ENCODE results near the gene SIK1. TPM values are rescaled to one million over a fixed set of nuclear protein-coding genes. Genes with fewer than 3 reads are reported as not detected.
"Not testable (repeated sequence)": the region's sequence is repeated elsewhere in the genome, so short reads cannot be mapped to it uniquely, and the experiment has no call there.

SIK1 gene
- total and polyA plus RNA-seq, 7 experiments from 2014 or later = 0.21 to 414 (median 6.3) TPM; not detected in 1

GRCh38 chr21:43401125-43401524 lies 25.8 kb downstream of the SIK1 start:
- DNase-seq; H3K9me3 ChIP-seq (ENCODE audit: control insufficient read depth in 2 of 3, low read length in 3 of 3); H3K27me3 Mint-ChIP-seq; H3K27ac Mint-ChIP-seq; ATAC-seq; intact Hi-C loops (cut with micrococcal nuclease); H3K36me3 Mint-ChIP-seq; H3K4me1 ChIP-seq (ENCODE audit: control insufficient read depth in 2 of 2, insufficient read depth in 2 of 2, low read length in 2 of 2); H3K36me3 ChIP-seq (ENCODE audit: control insufficient read depth in 2 of 3, insufficient read depth in 3 of 3, low read length in 3 of 3); H3K4me3 ChIP-seq (ENCODE audit: low read length); POLR2A ChIA-PET; H3K27me3 ChIP-seq (ENCODE audit: control insufficient read depth in 2 of 2, insufficient read depth in 2 of 2, low read length in 2 of 2); H3K9me3 Mint-ChIP-seq; H3K4me3 Mint-ChIP-seq; CTCF ChIA-PET; H3K4me1 Mint-ChIP-seq; H3K27ac ChIP-seq (ENCODE audit: low read depth, low read length): not testable (repeated sequence)

- H3K27me3 ChIP-seq (ENCODE audit: control insufficient read depth in 2 of 2, insufficient read depth in 2 of 2, low read length in 2 of 2); H3K4me3 ChIP-seq (ENCODE audit: low read length); H3K9me3 Mint-ChIP-seq; H3K36me3 ChIP-seq (ENCODE audit: control insufficient read depth in 2 of 3, insufficient read depth in 3 of 3, low read length in 3 of 3); DNase-seq; H3K4me1 ChIP-seq (ENCODE audit: control insufficient read depth in 2 of 2, insufficient read depth in 2 of 2, low read length in 2 of 2); H3K9me3 ChIP-seq (ENCODE audit: control insufficient read depth in 2 of 3, low read length in 3 of 3); H3K4me1 Mint-ChIP-seq; intact Hi-C loops (cut with micrococcal nuclease); POLR2A ChIA-PET; H3K4me3 Mint-ChIP-seq; H3K27ac Mint-ChIP-seq; H3K36me3 Mint-ChIP-seq; CTCF ChIA-PET; H3K27ac ChIP-seq (ENCODE audit: low read depth, low read length); H3K27me3 Mint-ChIP-seq: not testable (repeated sequence)
- peak; percentile 65 for ATAC-seq
Measured at GRCh38 chr21:43399595-43400015, 27.3 kb downstream of the SIK1 start.

- H3K4me1 Mint-ChIP-seq; H3K4me1 ChIP-seq (ENCODE audit: control insufficient read depth in 2 of 2, insufficient read depth in 2 of 2, low read length in 2 of 2); DNase-seq; H3K36me3 ChIP-seq (ENCODE audit: control insufficient read depth in 2 of 3, insufficient read depth in 3 of 3, low read length in 3 of 3); CTCF ChIA-PET; intact Hi-C loops (cut with micrococcal nuclease); H3K27ac ChIP-seq (ENCODE audit: low read depth, low read length); POLR2A ChIA-PET; H3K27me3 Mint-ChIP-seq; H3K27me3 ChIP-seq (ENCODE audit: control insufficient read depth in 2 of 2, insufficient read depth in 2 of 2, low read length in 2 of 2); H3K9me3 Mint-ChIP-seq; H3K4me3 ChIP-seq (ENCODE audit: low read length); H3K27ac Mint-ChIP-seq; H3K9me3 ChIP-seq (ENCODE audit: control insufficient read depth in 2 of 3, low read length in 3 of 3); H3K4me3 Mint-ChIP-seq; H3K36me3 Mint-ChIP-seq: not testable (repeated sequence)
- peak; percentile 55 for ATAC-seq
Measured at GRCh38 chr21:43399136-43399535, 27.8 kb downstream of the SIK1 start.

GRCh38 chr21:43398533-43398932 lies 28.4 kb downstream of the SIK1 start:
- H3K4me1 Mint-ChIP-seq; H3K27ac Mint-ChIP-seq; H3K36me3 Mint-ChIP-seq; CTCF ChIA-PET; H3K27ac ChIP-seq (ENCODE audit: low read depth, low read length); H3K4me3 Mint-ChIP-seq; POLR2A ChIA-PET; DNase-seq; H3K27me3 Mint-ChIP-seq; intact Hi-C loops (cut with micrococcal nuclease); H3K36me3 ChIP-seq (ENCODE audit: control insufficient read depth in 2 of 3, insufficient read depth in 3 of 3, low read length in 3 of 3); H3K9me3 ChIP-seq (ENCODE audit: control insufficient read depth in 2 of 3, low read length in 3 of 3); H3K4me1 ChIP-seq (ENCODE audit: control insufficient read depth in 2 of 2, insufficient read depth in 2 of 2, low read length in 2 of 2); H3K9me3 Mint-ChIP-seq; H3K27me3 ChIP-seq (ENCODE audit: control insufficient read depth in 2 of 2, insufficient read depth in 2 of 2, low read length in 2 of 2); H3K4me3 ChIP-seq (ENCODE audit: low read length): not testable (repeated sequence)
- ATAC-seq = peak; percentile 34

- H3K27me3 Mint-ChIP-seq; POLR2A ChIA-PET; H3K27ac ChIP-seq (ENCODE audit: low read depth, low read length); H3K9me3 ChIP-seq (ENCODE audit: control insufficient read depth in 2 of 3, low read length in 3 of 3); H3K36me3 ChIP-seq (ENCODE audit: control insufficient read depth in 2 of 3, insufficient read depth in 3 of 3, low read length in 3 of 3); H3K4me3 ChIP-seq (ENCODE audit: low read length); H3K4me1 ChIP-seq (ENCODE audit: control insufficient read depth in 2 of 2, insufficient read depth in 2 of 2, low read length in 2 of 2); H3K27me3 ChIP-seq (ENCODE audit: control insufficient read depth in 2 of 2, insufficient read depth in 2 of 2, low read length in 2 of 2); DNase-seq; intact Hi-C loops (cut with micrococcal nuclease); H3K36me3 Mint-ChIP-seq; H3K4me1 Mint-ChIP-seq; CTCF ChIA-PET; H3K9me3 Mint-ChIP-seq; H3K27ac Mint-ChIP-seq; H3K4me3 Mint-ChIP-seq: not testable (repeated sequence)
- ATAC-seq = peak; percentile 59
Measured at GRCh38 chr21:43398000-43398399, 28.9 kb downstream of the SIK1 start.

GRCh38 chr21:43397439-43397808 lies 29.5 kb downstream of the SIK1 start:
- POLR2A ChIA-PET; H3K27me3 Mint-ChIP-seq; H3K27ac ChIP-seq (ENCODE audit: low read depth, low read length); H3K4me3 ChIP-seq (ENCODE audit: low read length); DNase-seq; CTCF ChIA-PET; H3K4me1 ChIP-seq (ENCODE audit: control insufficient read depth in 2 of 2, insufficient read depth in 2 of 2, low read length in 2 of 2); intact Hi-C loops (cut with micrococcal nuclease); ATAC-seq; H3K36me3 Mint-ChIP-seq; H3K4me1 Mint-ChIP-seq; H3K4me3 Mint-ChIP-seq; H3K36me3 ChIP-seq (ENCODE audit: control insufficient read depth in 2 of 3, insufficient read depth in 3 of 3, low read length in 3 of 3); H3K27me3 ChIP-seq (ENCODE audit: control insufficient read depth in 2 of 2, insufficient read depth in 2 of 2, low read length in 2 of 2); H3K27ac Mint-ChIP-seq; H3K9me3 ChIP-seq (ENCODE audit: control insufficient read depth in 2 of 3, low read length in 3 of 3); H3K9me3 Mint-ChIP-seq: not testable (repeated sequence)

- H3K9me3 ChIP-seq (ENCODE audit: control insufficient read depth in 2 of 3, low read length in 3 of 3); H3K36me3 Mint-ChIP-seq; H3K27me3 Mint-ChIP-seq; H3K27ac Mint-ChIP-seq; H3K27ac ChIP-seq (ENCODE audit: low read depth, low read length); H3K4me1 ChIP-seq (ENCODE audit: control insufficient read depth in 2 of 2, insufficient read depth in 2 of 2, low read length in 2 of 2); H3K4me3 Mint-ChIP-seq; H3K4me1 Mint-ChIP-seq; H3K9me3 Mint-ChIP-seq; H3K36me3 ChIP-seq (ENCODE audit: control insufficient read depth in 2 of 3, insufficient read depth in 3 of 3, low read length in 3 of 3); CTCF ChIA-PET; H3K27me3 ChIP-seq (ENCODE audit: control insufficient read depth in 2 of 2, insufficient read depth in 2 of 2, low read length in 2 of 2); POLR2A ChIA-PET; intact Hi-C loops (cut with micrococcal nuclease); ATAC-seq; H3K4me3 ChIP-seq (ENCODE audit: low read length); DNase-seq: not testable (repeated sequence)
Measured at GRCh38 chr21:43396788-43397438, 30.0 kb downstream of the SIK1 start.
